Stimulated activated CD8-positive, alpha-beta memory T cell treated with anti-CD3 and anti-CD28 coated beads, Interleukin-15, amount 100 ng/mL, for 1 hour (primary cell): ENCODE measurements around the gene CACNA1F.

Experiments used
- DNase-seq: peaks from one replicate; pipeline ENCODE4 v3.0.0-alpha.2; 2020; ENCODE audit warnings: low read depth

The CACNA1F gene

GRCh38 chrX:49230500-49231232, 2.5 kb downstream of the CACNA1F start:
- DNase-seq, result peak; percentile 11

DNA sequence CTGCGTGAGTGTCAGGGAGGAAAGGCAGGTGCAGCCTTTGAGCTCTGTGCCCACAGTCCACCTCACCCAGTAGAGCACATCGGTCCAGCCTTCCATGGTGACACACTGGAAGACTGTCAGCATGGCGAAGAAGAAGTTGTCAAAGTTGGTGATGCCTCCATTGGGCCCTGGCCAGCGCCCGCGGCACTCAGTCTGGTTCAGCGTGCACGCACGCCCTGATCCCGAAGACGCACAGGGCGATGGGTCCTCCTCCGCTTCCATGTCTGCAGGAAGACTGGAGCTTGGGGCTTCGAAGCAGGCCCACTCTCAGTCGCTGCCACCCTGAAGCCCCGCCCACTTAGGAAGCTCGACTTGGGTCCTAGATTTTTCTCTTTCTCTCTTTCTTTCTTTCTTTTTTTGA, 5.0 kb downstream of the CACNA1F start:
- DNase-seq, result no peak

DNA sequence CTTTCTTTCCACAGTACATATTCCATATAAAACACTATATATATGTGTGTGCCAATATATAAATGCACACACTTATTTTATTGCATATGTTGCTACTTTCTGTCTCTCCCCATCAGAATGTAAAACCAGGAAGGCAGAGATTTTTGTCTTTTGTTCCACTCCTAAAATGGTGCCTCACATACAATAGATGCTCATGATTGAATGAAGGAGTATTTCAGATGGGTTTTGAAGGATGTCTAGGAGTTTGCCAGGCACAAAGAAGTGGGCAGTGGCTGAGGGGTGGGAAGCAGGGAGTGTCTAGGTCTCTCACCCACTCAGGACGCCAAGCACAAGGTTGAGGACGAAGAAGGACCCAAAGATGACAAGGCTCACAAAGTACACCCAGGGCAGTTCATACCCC, 5.4 kb downstream of the CACNA1F start:
- no peak for DNase-seq

GRCh38 chrX:49226946-49227345, 6.2 kb downstream of the CACNA1F start:
- no peak for DNase-seq

GRCh38 chrX:49225858-49226257, 7.3 kb downstream of the CACNA1F start:
- no peak for DNase-seq

DNA sequence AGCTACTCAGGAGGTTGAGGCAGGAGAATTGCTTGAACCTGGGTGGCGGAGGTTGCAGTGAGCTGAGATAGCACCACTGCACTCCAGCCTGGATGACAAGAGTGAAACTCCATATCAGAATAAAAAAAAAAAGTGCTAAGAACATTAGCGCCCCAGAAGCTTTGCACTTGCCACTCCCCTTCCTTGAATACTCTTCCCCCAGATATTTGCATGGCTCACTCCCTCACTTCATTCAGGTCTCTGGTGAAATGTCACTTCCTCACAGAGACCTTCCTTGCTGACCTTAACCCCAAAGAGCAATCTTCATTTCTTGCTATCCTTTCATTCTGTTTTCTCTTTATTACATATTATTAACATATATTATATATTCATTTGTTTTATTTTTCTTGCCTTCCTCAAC, 11.3 kb downstream of the CACNA1F start:
- no peak for DNase-seq

GRCh38 chrX:49220100-49220499, 13.0 kb downstream of the CACNA1F start:
- no peak for DNase-seq

DNA sequence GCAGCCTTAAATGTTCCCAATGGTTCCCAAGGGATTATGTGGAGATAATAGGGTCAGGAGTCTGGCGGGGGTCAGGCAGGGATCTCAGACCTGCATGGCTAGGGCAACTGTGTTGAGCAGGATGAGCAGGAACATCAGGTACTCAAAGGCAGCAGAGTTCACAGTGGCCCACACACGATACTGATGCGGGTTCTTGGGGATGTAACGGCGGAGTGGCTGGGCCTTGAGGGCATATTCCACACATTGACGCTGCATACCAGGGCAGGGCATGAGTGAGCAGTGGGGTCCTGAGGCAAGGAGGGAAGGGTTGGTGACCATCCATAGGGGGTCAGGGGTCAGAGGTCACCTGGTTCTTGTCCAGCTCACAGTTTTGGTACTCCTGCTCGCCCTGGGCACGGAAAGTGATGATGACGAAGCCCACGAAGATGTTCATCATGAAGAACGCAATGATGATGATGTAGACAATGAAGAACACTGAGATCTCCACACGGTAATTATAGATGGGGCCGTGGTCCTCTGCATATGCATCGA, 18.1 kb downstream of the CACNA1F start:
- DNase-seq, result no peak

DNA sequence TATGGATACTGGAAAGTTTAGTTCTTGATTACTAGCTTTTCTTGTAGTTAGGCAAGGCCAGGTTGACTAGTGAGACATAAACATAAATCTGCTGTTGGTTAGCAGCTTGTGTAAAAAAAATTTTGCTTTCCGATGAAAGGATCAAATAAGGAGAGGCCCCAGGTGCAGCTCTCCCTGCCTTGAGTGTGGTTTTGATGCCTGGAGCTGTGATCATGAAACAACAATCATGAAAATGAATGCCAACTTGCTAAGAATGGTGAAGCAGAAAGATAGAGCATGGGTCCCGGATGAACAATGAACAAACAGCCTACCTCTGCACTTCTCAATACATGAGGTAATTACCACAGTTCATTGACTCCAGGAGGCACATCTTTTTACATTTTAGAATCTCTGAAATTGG, 18.7 kb downstream of the CACNA1F start:
- DNase-seq, result no peak

DNA sequence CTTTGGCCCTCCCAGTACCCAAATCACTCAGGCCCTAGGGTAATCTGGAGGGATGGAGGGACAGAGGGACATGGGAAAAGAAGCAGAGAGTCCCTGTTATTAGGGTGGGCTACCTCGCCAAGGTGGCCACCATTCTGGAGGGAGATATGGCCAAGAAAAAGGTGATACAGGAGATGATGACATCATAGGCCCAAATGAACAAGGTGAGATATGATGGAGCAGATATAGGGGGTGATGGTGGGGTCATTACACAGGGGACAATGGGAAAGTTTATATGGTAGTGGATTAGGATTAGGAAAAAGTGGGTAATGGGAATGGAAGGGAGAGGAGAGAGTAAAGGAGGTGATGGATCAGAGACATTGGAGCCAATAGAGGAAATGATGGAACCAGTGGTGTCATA, 20.3 kb downstream of the CACNA1F start:
- DNase-seq, result no peak

- no peak for DNase-seq
Measured at GRCh38 chrX:49212209-49212608, 20.9 kb downstream of the CACNA1F start.

DNA sequence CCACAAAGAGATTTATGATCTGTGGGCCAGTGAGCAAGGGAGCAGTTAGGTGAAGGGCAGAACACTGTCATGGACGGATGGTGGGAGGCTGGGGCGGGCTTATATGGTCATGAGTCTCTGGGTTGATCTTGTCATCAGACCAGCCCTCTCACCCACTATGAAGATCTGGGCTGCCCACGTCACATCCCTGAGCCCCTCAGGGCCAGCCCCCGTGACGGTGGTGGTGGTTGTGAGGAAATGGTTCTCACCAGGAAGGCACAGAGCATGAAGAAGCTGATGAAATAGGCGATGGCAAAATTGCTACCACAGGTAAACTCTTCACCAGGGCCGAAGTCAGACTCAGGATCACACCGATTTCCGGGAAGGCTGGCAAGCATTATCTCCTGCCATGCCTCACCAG, 22.1 kb downstream of the CACNA1F start:
- no peak for DNase-seq

DNA sequence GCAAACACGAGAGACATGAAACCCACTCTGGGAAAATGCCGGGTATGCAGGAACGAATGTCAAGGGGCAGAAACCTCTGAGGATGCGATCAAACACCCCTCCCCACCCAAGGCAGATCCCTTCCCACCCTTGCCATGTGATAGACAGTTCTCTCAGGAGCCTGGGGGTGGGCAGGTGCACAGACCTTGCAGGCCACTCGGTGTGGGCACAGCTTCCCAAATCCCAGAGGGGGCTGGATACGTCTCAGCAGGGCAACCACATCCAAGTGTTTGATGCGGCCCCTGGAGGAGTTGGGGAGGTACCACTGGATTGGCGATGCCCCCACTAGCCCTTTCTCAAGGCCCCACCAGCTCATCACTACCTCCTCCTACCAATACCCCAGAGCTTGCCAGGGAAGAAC, 22.7 kb downstream of the CACNA1F start:
- DNase-seq, result no peak

GRCh38 chrX:49209434-49210251, 23.5 kb downstream of the CACNA1F start:
- DNase-seq, result no peak

- DNase-seq, result no peak
Measured at GRCh38 chrX:49208399-49208798, 24.7 kb downstream of the CACNA1F start.

GRCh38 chrX:49206543-49206942, 26.6 kb downstream of the CACNA1F start:
- DNase-seq, result no peak

DNA sequence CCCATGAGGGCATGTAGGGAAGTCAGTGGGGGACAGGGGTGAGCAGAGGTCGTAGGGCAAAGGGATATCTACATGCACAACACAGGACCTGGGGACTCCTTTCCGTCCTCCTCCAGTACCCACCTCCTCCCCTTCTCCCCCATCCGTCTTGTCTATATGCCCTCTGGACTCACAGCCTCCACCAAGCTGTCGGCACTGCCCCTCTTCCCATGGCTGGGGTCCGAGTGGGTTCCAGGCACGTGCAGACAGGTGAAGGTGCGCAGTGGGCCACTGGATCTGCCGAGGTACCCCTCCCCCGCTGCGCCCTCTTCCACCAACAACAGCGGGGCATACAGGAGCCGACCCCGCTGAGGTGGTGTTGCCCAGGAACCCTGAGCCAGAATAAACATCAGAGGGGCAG, 27.7 kb downstream of the CACNA1F start:
- no peak for DNase-seq

- DNase-seq, result no peak
Measured at GRCh38 chrX:49204709-49205108, 28.4 kb downstream of the CACNA1F start.

DNA sequence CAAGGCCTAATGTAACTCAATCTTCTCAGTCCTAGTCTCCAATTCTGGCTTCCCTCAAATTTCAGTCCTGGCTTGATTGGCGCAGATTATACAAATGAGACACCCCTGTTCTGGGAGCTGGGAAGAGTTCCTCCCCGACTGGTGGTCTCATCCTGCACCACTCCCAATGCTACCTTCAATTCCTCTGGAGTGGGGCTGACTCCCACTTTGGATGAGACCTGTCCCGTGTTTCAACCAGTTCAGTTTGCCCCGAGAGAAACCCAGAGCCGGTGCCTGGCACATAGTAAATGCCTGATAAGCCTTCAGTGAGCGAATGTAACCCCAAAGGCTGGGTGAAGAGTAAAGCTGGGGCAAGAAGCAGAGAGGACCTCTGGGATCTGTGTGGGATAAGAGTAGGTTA, 29.1 kb downstream of the CACNA1F start:
- DNase-seq, result no peak

GRCh38 chrX:49203536-49203935, 29.6 kb downstream of the CACNA1F start:
- DNase-seq, result no peak

DNA sequence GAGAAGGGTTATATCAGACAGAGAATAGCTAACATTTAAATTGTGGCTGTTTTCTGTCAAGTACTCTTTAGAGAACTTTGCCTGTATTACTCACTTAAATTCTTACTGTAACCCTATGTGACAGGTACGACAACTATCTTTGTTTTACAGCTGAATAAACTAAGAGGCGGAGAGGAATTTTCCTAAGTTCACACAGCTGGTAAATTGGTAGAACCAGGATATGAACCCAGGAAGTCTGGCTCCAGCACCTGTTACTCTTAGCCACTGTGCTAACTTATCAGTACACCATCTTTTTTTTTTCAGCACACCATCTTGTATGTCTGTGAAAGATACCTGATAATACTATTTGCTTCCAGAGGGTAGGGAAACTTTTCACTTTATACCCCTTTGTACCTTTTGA, 31.1 kb downstream of the CACNA1F start:
- DNase-seq, result no peak

DNA sequence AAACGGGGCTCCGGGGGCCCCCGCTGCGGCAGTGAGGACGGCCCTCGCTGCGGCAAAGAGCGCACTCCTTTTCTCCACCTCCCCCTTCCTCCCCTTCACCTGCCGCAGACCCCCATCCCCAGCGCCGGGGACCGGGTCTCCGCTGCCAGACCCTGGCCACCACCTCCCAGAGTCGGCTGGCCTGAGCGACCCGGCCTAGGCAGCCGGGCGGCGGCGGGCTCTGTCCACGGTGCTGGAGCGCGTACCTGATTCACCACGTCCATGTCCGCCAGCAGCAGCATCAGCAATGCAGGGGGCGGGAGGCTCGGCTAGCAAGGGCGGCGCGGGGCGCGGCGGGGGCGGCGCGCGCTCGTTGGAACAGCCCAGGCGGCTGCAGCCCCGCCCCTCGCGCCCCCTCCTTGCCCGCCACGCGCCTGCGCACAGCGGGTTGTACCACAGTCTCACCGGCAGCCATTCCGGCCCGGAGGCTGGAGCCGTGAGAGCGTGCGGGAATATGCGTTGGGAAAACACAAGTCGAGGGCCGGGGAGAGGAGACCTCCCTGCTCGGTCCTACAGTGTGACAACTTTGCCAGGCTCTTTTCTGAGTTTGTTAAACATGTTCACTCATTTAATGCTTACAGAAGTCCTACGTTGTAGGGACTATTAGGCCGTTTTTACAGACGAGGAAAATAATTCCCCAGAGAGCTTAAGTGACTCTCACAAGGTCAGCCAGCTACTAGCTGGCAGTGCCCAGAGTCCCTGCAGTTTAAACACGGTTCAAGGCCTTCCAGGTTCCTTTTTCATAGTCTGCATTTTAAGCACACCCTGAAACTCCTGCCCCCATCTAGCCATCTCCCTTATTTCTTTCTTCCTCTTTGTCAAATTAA, 33.0 kb downstream of the CACNA1F start, which contains the start of gene SYP:
Gene SYP, minus strand, starts transcription at position 288 of the 866 bp plus-strand sequence. Its CDS starts 7 bp downstream, at position 281.
- peak; percentile 68 for DNase-seq
